Measurements from ENCODE around the gene STRIP2. TPM values are rescaled to one million over a fixed set of nuclear protein-coding genes. Genes with fewer than 3 reads are reported as not detected.

STRIP2 gene
- total and polyA plus RNA-seq, 2 donors (not counting 1 experiment from before 2014, with no cell fraction given) = 0.21 to 0.79 TPM

GRCh38 chr7:129513546-129513945 lies 79.3 kb downstream of the STRIP2 start:
- WGBS (ENCODE audit: insufficient coverage) = 98% methylated on average over 8 of the region's 10 CpGs

GRCh38 chr7:129514683-129515082 lies 80.5 kb downstream of the STRIP2 start:
- no peak overlapping the region for H3K4me3 ChIP-seq (ENCODE audit: control extremely low read depth in 1 of 5, extremely low read depth in 1 of 5, insufficient read depth in 1 of 5, low read depth in 2 of 5, low read length in 4 of 5)
- no peaks in the 10 kb centered on the region for H3K4me1 Mint-ChIP-seq
- H3K4me1 ChIP-seq (ENCODE audit: control insufficient read depth in 2 of 2, insufficient read depth in 2 of 2, low read length in 2 of 2) = no peaks in the 10 kb centered on the region
- no peak overlapping the region for H3K27ac ChIP-seq (ENCODE audit: low read length in 2 of 2)
- H3K9ac ChIP-seq (ENCODE audit: low read length) = no peak overlapping the region
- H4K20me1 ChIP-seq (ENCODE audit: control insufficient read depth, insufficient read depth, low read length, poor library complexity, severe bottlenecking) = no peaks in the 10 kb centered on the region
- no peak overlapping the region for H2AFZ ChIP-seq (ENCODE audit: insufficient read depth, low read depth, low read length, poor library complexity, severe bottlenecking)
- TF ChIP-seq, protein P1, sequence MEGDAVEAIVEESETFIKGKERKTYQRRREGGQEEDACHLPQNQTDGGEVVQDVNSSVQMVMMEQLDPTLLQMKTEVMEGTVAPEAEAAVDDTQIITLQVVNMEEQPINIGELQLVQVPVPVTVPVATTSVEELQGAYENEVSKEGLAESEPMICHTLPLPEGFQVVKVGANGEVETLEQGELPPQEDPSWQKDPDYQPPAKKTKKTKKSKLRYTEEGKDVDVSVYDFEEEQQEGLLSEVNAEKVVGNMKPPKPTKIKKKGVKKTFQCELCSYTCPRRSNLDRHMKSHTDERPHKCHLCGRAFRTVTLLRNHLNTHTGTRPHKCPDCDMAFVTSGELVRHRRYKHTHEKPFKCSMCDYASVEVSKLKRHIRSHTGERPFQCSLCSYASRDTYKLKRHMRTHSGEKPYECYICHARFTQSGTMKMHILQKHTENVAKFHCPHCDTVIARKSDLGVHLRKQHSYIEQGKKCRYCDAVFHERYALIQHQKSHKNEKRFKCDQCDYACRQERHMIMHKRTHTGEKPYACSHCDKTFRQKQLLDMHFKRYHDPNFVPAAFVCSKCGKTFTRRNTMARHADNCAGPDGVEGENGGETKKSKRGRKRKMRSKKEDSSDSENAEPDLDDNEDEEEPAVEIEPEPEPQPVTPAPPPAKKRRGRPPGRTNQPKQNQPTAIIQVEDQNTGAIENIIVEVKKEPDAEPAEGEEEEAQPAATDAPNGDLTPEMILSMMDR (IDR thresholded peaks at IDR 0.05) = no peak
- no peak for TF ChIP-seq EZH2 (IDR thresholded peaks at IDR 0.05; ENCODE audit: borderline replicate concordance, insufficient read depth, low read depth, low read length, poor library complexity, severe bottlenecking)
- H3K79me2 ChIP-seq (ENCODE audit: control insufficient read depth, insufficient read depth, low read length) = no peaks in the 10 kb centered on the region
- POLR2A ChIA-PET = no interaction called here
- no peak for DNase-seq
- intact Hi-C loops (cut with micrococcal nuclease) = no loop called here
- CTCF ChIA-PET = no interaction called here
- H3K9me3 Mint-ChIP-seq (ENCODE audit: insufficient read depth) = no peaks in the 10 kb centered on the region
- H3K4me2 ChIP-seq (replicated peaks; ENCODE audit: low read depth, low read length, poor library complexity, severe bottlenecking) = no peak overlapping the region
- peaks cover 2% of the 10 kb centered on the region for H3K27me3 Mint-ChIP-seq
- H3K27ac Mint-ChIP-seq = no peak overlapping the region
- WGBS (ENCODE audit: insufficient coverage) = 97% methylated on average over 4 of the region's 4 CpGs
- no peaks in the 10 kb centered on the region for H3K27me3 ChIP-seq (replicated peaks in 1 of 4; ENCODE audit: control extremely low read depth in 1 of 4, control insufficient read depth in 3 of 4, insufficient read depth in 4 of 4, low read length in 3 of 4)
- no peaks in the 10 kb centered on the region for H3K36me3 ChIP-seq (replicated peaks in 1 of 2; ENCODE audit: control extremely low read depth in 1 of 2, control insufficient read depth in 1 of 2, extremely low read depth in 1 of 2, insufficient read depth in 2 of 2, low read length in 1 of 2)
- ATAC-seq (ENCODE audit: low read depth) = no peak
- H3K4me3 Mint-ChIP-seq = no peak overlapping the region
- H3K9me3 ChIP-seq (ENCODE audit: control extremely low read depth in 1 of 3, control insufficient read depth in 2 of 3, insufficient read depth in 1 of 3, low read length in 2 of 3) = no peaks in the 10 kb centered on the region

More at GRCh38 chr7:129513546-129513945, 79.3 kb downstream of the STRIP2 start:
- ChIA-PET CTCF (no interaction called here), POLR2A (no interaction called here)
- TF ChIP-seq, protein P1 (IDR thresholded peaks at IDR 0.05) = no peak
- TF ChIP-seq EZH2 (IDR thresholded peaks at IDR 0.05; ENCODE audit: borderline replicate concordance, insufficient read depth, low read depth, low read length, poor library complexity, severe bottlenecking) = no peak
- no peaks in the 10 kb centered on the region for H3K4me1 ChIP-seq (ENCODE audit: control insufficient read depth in 2 of 2, insufficient read depth in 2 of 2, low read length in 2 of 2)
- no peaks in the 10 kb centered on the region for H3K9me3 ChIP-seq (ENCODE audit: control extremely low read depth in 1 of 3, control insufficient read depth in 2 of 3, insufficient read depth in 1 of 3, low read length in 2 of 3)
- H3K9me3 Mint-ChIP-seq (ENCODE audit: insufficient read depth) = no peaks in the 10 kb centered on the region
- no peaks in the 10 kb centered on the region for H3K36me3 ChIP-seq (replicated peaks in 1 of 2; ENCODE audit: control extremely low read depth in 1 of 2, control insufficient read depth in 1 of 2, extremely low read depth in 1 of 2, insufficient read depth in 2 of 2, low read length in 1 of 2)
- H3K4me3 Mint-ChIP-seq = no peak overlapping the region
- no peak overlapping the region for H3K4me2 ChIP-seq (replicated peaks; ENCODE audit: low read depth, low read length, poor library complexity, severe bottlenecking)
- H3K27me3 ChIP-seq (replicated peaks in 1 of 4; ENCODE audit: control extremely low read depth in 1 of 4, control insufficient read depth in 3 of 4, insufficient read depth in 4 of 4, low read length in 3 of 4) = no peaks in the 10 kb centered on the region
- H3K4me3 ChIP-seq (ENCODE audit: control extremely low read depth in 1 of 5, extremely low read depth in 1 of 5, insufficient read depth in 1 of 5, low read depth in 2 of 5, low read length in 4 of 5) = no peak overlapping the region
- no peak overlapping the region for H3K27ac Mint-ChIP-seq
- ATAC-seq (ENCODE audit: low read depth) (no peak), DNase-seq (no peak)
- H3K4me1 Mint-ChIP-seq = no peaks in the 10 kb centered on the region
- H2AFZ ChIP-seq (ENCODE audit: insufficient read depth, low read depth, low read length, poor library complexity, severe bottlenecking) = no peak overlapping the region
- H3K79me2 ChIP-seq (ENCODE audit: control insufficient read depth, insufficient read depth, low read length) = no peaks in the 10 kb centered on the region
- H3K27me3 Mint-ChIP-seq = no peaks in the 10 kb centered on the region
- H3K27ac ChIP-seq (ENCODE audit: low read length in 2 of 2) = no peak overlapping the region
- intact Hi-C loops (cut with micrococcal nuclease) = no loop called here
- no peaks in the 10 kb centered on the region for H4K20me1 ChIP-seq (ENCODE audit: control insufficient read depth, insufficient read depth, low read length, poor library complexity, severe bottlenecking)
- no peak overlapping the region for H3K9ac ChIP-seq (ENCODE audit: low read length)
